Measurements from ENCODE around the gene PDCL3.

PDCL3 gene

DNA sequence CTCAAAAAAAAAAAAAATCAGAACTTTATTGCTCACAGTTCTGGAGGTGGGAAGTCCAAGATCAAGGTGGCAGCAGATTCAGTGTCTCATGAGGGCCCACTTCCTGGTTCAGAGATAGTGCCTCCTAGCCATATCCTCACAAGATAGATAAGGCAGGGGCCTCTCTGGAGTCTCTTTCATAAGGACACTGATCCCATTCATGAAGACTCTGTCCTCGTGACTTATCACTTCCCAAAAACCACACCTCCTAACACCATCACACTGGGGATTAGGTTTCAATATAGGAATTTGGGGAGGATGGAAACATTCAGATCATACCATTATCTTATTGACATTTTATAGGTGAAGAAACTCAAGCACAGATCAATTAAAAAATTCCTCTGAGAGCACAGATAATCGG lies 61.1 kb downstream of the PDCL3 start:
- peaks cover 2% of the 10 kb centered on the region; the same call in 1 of the 2 replicates for H3K27me3 ChIP-seq (ENCODE audit: control insufficient read depth, low read length)
- no peaks in the 10 kb centered on the region for H3K36me3 ChIP-seq (ENCODE audit: control insufficient read depth, low read length)
- no peak for TF ChIP-seq CTCF (IDR thresholded peaks at IDR 0.05; ENCODE audit: low read depth, low read length, poor library complexity, severe bottlenecking)
- no peak for TF ChIP-seq EZH2phosphoT487 (IDR thresholded peaks at IDR 0.05; ENCODE audit: borderline replicate concordance, low read length)
- H3K4me1 ChIP-seq (ENCODE audit: control insufficient read depth, low read length): no peaks in the 10 kb centered on the region
- no peaks in the 10 kb centered on the region for H3K9me2 ChIP-seq (replicated peaks; ENCODE audit: control insufficient read depth, low read length)
- H3K27ac ChIP-seq (ENCODE audit: low read depth, low read length): no peak overlapping the region
- H3F3A ChIP-seq (ENCODE audit: control insufficient read depth, insufficient read depth): no peaks in the 10 kb centered on the region
- H3K4me3 ChIP-seq (ENCODE audit: low read length): no peak overlapping the region
- H3K79me2 ChIP-seq (ENCODE audit: control insufficient read depth, low read length): no peaks in the 10 kb centered on the region
- no peaks in the 10 kb centered on the region for H4K20me1 ChIP-seq (ENCODE audit: control insufficient read depth, insufficient read depth, low read depth, low read length)
- no peaks in the 10 kb centered on the region for H3K9me3 ChIP-seq (ENCODE audit: control insufficient read depth, insufficient read depth, low read length)
- H3K4me2 ChIP-seq (ENCODE audit: low read length): no peak overlapping the region

DNA sequence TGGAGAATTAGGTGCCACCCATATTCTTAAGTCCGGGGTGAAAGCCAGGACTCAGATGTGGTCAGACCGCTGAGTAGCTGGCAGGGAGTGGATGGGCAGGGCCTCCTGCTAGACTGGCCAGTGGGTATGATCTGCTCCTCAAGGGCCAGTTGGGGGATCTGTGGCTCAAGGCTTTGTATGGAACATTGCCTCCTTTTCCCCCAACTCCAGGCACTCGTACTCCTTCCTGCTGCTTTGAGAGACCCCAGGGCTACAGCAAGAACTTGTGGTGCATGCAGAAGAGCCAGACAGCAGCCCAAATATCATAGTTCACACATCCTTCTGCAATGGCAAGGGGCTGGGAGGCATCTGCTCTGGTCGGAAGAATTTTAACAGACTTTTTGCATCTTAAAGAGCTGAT lies 61.7 kb downstream of the PDCL3 start:
- H3F3A ChIP-seq (ENCODE audit: control insufficient read depth, insufficient read depth): no peaks in the 10 kb centered on the region
- peaks cover 2% of the 10 kb centered on the region; the same call in 1 of the 2 replicates for H3K27me3 ChIP-seq (ENCODE audit: control insufficient read depth, low read length)
- no peak overlapping the region for H3K4me2 ChIP-seq (ENCODE audit: low read length)
- H3K4me3 ChIP-seq (ENCODE audit: low read length): no peak overlapping the region
- no peaks in the 10 kb centered on the region for H3K9me3 ChIP-seq (ENCODE audit: control insufficient read depth, insufficient read depth, low read length)
- no peak for TF ChIP-seq CTCF (IDR thresholded peaks at IDR 0.05; ENCODE audit: low read depth, low read length, poor library complexity, severe bottlenecking)
- no peak for TF ChIP-seq EZH2phosphoT487 (IDR thresholded peaks at IDR 0.05; ENCODE audit: borderline replicate concordance, low read length)
- no peaks in the 10 kb centered on the region for H3K36me3 ChIP-seq (ENCODE audit: control insufficient read depth, low read length)
- no peaks in the 10 kb centered on the region for H3K79me2 ChIP-seq (ENCODE audit: control insufficient read depth, low read length)
- no peaks in the 10 kb centered on the region for H4K20me1 ChIP-seq (ENCODE audit: control insufficient read depth, insufficient read depth, low read depth, low read length)
- no peaks in the 10 kb centered on the region for H3K9me2 ChIP-seq (replicated peaks; ENCODE audit: control insufficient read depth, low read length)
- no peak overlapping the region for H3K27ac ChIP-seq (ENCODE audit: low read depth, low read length)
- H3K4me1 ChIP-seq (ENCODE audit: control insufficient read depth, low read length): no peaks in the 10 kb centered on the region

DNA sequence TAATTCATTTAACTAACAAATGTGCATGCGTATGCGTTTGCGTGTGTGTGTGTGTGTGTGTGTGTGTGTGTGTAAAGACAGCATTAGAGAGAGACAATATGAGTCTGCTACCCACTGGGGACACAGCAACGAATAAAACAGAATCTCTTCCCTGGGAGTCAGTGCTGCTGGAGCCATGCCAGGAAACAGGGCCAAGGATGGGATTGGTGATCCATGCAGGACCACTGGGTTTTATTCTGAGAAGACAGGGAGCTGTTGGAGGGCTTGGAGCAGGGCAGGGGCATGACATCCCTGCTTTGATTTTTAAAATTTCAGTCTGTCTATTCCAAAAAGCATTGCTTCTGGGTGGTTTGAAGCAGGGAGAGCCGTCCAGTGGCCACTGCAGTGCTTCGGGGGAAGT lies 62.9 kb downstream of the PDCL3 start:
- Histone ChIP-seq H3K9me2 (replicated peaks; ENCODE audit: control insufficient read depth, low read length) (no peaks in the 10 kb centered on the region), H3K27ac (ENCODE audit: low read depth, low read length) (no peak overlapping the region), H3K4me2 (ENCODE audit: low read length) (no peak overlapping the region), H3K4me3 (ENCODE audit: low read length) (no peak overlapping the region), H4K20me1 (ENCODE audit: control insufficient read depth, insufficient read depth, low read depth, low read length) (no peaks in the 10 kb centered on the region), H3K27me3 (ENCODE audit: control insufficient read depth, low read length) (peaks cover 2% of the 10 kb centered on the region; the same call in 1 of the 2 replicates), H3K36me3 (ENCODE audit: control insufficient read depth, low read length) (no peaks in the 10 kb centered on the region), H3F3A (ENCODE audit: control insufficient read depth, insufficient read depth) (no peaks in the 10 kb centered on the region), H3K4me1 (ENCODE audit: control insufficient read depth, low read length) (no peaks in the 10 kb centered on the region), H3K9me3 (ENCODE audit: control insufficient read depth, insufficient read depth, low read length) (no peaks in the 10 kb centered on the region), H3K79me2 (ENCODE audit: control insufficient read depth, low read length) (no peaks in the 10 kb centered on the region)
- TF ChIP-seq CTCF (IDR thresholded peaks at IDR 0.05; ENCODE audit: low read depth, low read length, poor library complexity, severe bottlenecking) (no peak), EZH2phosphoT487 (IDR thresholded peaks at IDR 0.05; ENCODE audit: borderline replicate concordance, low read length) (no peak)

All from DOHH2 (cell line).